K562 (cell line): ENCODE measurements around the gene ANKRD13D. TPM values are rescaled to one million over a fixed set of nuclear protein-coding genes. Genes with fewer than 3 reads are reported as not detected.
A peak's percentile ranks its signal among the peaks of the same experiment; 100 is the strongest.

Experiments used
- AFF1 ChIP-seq, 2 experiments: fragments of 450-650 bp; IDR thresholded peaks; 2 replicates each; pipeline ENCODE4 v1.6.1; 2018; ENCODE audit warnings: mild to moderate bottlenecking in 2 of 2, low read depth in 1 of 2; ENCODE audit not compliant: partially characterized antibody in 2 of 2
- ARID2 ChIP-seq: fragments of 450-650 bp; IDR thresholded peaks from 2 replicates; pipeline ENCODE4 v1.6.1; 2017; ENCODE audit warnings: antibody characterized with exemption, mild to moderate bottlenecking
- ATF7 ChIP-seq: fragments of 450-650 bp; IDR thresholded peaks from 2 replicates; pipeline ENCODE4 v1.7.1; 2014; ENCODE audit warnings: mild to moderate bottlenecking, moderate library complexity
- EP300 ChIP-seq: IDR thresholded peaks from 2 replicates; pipeline ENCODE4 v1.6.1; 2012; ENCODE audit warnings: low read length, improper control_type of control experiment
- HEY1 ChIP-seq: fragments of 250-450 bp; sonication (Bioruptor Pico); IDR thresholded peaks from 2 replicates; pipeline ENCODE4 v1.5.0; 2020; ENCODE audit warnings: mild to moderate bottlenecking, moderate library complexity, borderline replicate concordance
- LEF1 ChIP-seq: fragments of 450-650 bp; IDR thresholded peaks from 2 replicates; pipeline ENCODE4 v1.6.1; 2016; ENCODE audit warnings: mild to moderate bottlenecking
- MXD1 ChIP-seq: fragments of 250-450 bp; sonication (Bioruptor Pico); IDR thresholded peaks from 2 replicates; pipeline ENCODE4 v1.8.0; 2021; ENCODE audit warnings: borderline replicate concordance, mild to moderate bottlenecking, moderate library complexity; ENCODE audit not compliant: poor library complexity, severe bottlenecking
- NEUROD1 ChIP-seq: fragments of 150-350 bp; IDR thresholded peaks from 2 replicates; pipeline ENCODE4 v1.6.1; 2014; ENCODE audit warnings: borderline replicate concordance, low read length, low read depth; ENCODE audit not compliant: partially characterized antibody
- PHF20 ChIP-seq: fragments of 450-650 bp; IDR thresholded peaks from 2 replicates; pipeline ENCODE4 v1.6.1; 2018; ENCODE audit not compliant: partially characterized antibody
- RBBP5 ChIP-seq: fragments of 200-600 bp; sonication (generic); IDR thresholded peaks from 2 replicates; pipeline ENCODE4 v1.6.1; 2012; ENCODE audit warnings: borderline replicate concordance, mild to moderate bottlenecking, low read length, control low read depth, inconsistent platforms; ENCODE audit not compliant: insufficient read depth, poor library complexity, severe bottlenecking
- RBM14 ChIP-seq: fragments of 200-400 bp; formaldehyde crosslinking; IDR thresholded peaks from 2 replicates; pipeline ENCODE4 v1.6.1; 2018; ENCODE audit warnings: low read depth, mild to moderate bottlenecking, low read length, moderate library complexity, borderline replicate concordance; ENCODE audit not compliant: insufficient read depth
- RCOR1 ChIP-seq, 2 experiments: IDR thresholded peaks; 2 replicates each; pipeline ENCODE4 v1.6.1; 2012; ENCODE audit warnings: low read depth in 2 of 2, low read length in 2 of 2, borderline replicate concordance in 1 of 2, improper control_type of control experiment in 1 of 2
- TGIF2 ChIP-seq: sonication (generic); formaldehyde crosslinking; IDR thresholded peaks from 2 replicates; pipeline ENCODE4 v1.8.1; 2022; ENCODE audit warnings: mild to moderate bottlenecking, missing genetic modification reagents, moderate library complexity
- ZNF583 ChIP-seq: fragments of 250-450 bp; sonication (Bioruptor Pico); IDR thresholded peaks from 2 replicates; pipeline ENCODE4 v1.4.0; 2020
- ZNF699 ChIP-seq: fragments of 250-450 bp; sonication (Bioruptor Pico); IDR thresholded peaks from 2 replicates; pipeline ENCODE4 v1.8.0; 2021; ENCODE audit warnings: mild to moderate bottlenecking, moderate library complexity; ENCODE audit not compliant: insufficient replicate concordance
- polyA plus RNA-seq, 8 experiments: library from polyadenylated mRNA; depleted of rRNA in 4 of 8; stranded (reverse) in 5 of 8; unstranded in 3 of 8; fragments of >200 nt; fragmentation: Nextera tagmentation in 2 of 8; fragmentation: Illumina TruSeq in 1 of 8; extraction: Ambion mirVana in 2 of 8; extraction: Trizol in 1 of 8; gene quantifications; 2 replicates each; pipeline versions ENCODE4 v1.2.1 to v1.2.3, GENCODE V29; 2011 to 2014; ENCODE audit warnings: inconsistent platforms in 1 of 8, missing spikeins in 1 of 8
- total RNA-seq, 7 experiments: library from RNA; depleted of rRNA in 6 of 7; stranded (reverse); fragments of >200 nt in 6 of 7; fragmentation: Illumina TruSeq in 2 of 7; extraction: Trizol in 2 of 7; gene quantifications; 2 replicates each; pipeline versions ENCODE4 v1.2.1 to v1.2.3, GENCODE V29; 2011 to 2021; ENCODE audit warnings: low replicate concordance in 1 of 7
- TF ChIP-seq, protein P1 (sequence below): IDR thresholded peaks from 2 replicates; pipeline ENCODE4 v1.6.1; 2011; ENCODE audit not compliant: insufficient read length; ENCODE audit errors: extremely low read depth
- TF ChIP-seq, protein P2 (sequence below): sonication (generic); formaldehyde crosslinking; IDR thresholded peaks from 2 replicates; pipeline ENCODE4 v1.8.1; 2023; ENCODE audit warnings: mild to moderate bottlenecking, missing genetic modification reagents, moderate library complexity
- TF ChIP-seq, protein P3 (sequence below): fragments of 200-800 bp; sonication (Bioruptor generic); IDR thresholded peaks from 2 replicates; pipeline ENCODE4 v1.6.1; 2017; ENCODE audit warnings: missing genetic modification characterization, missing compliant biosample characterization

ANKRD13D gene
- total and polyA plus RNA-seq, 9 of the 15 experiments (the other 6 are each of a cell fraction or from before 2014, with no cell fraction given) = 0.94 to 40.9 (median 22.4) TPM

GRCh38 chr11:67239783-67240575 lies 49.1 kb upstream of the ANKRD13D start (continued):
- TF ChIP-seq, protein P1, sequence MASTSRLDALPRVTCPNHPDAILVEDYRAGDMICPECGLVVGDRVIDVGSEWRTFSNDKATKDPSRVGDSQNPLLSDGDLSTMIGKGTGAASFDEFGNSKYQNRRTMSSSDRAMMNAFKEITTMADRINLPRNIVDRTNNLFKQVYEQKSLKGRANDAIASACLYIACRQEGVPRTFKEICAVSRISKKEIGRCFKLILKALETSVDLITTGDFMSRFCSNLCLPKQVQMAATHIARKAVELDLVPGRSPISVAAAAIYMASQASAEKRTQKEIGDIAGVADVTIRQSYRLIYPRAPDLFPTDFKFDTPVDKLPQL = peak; percentile 74
- TF ChIP-seq, protein P2, sequence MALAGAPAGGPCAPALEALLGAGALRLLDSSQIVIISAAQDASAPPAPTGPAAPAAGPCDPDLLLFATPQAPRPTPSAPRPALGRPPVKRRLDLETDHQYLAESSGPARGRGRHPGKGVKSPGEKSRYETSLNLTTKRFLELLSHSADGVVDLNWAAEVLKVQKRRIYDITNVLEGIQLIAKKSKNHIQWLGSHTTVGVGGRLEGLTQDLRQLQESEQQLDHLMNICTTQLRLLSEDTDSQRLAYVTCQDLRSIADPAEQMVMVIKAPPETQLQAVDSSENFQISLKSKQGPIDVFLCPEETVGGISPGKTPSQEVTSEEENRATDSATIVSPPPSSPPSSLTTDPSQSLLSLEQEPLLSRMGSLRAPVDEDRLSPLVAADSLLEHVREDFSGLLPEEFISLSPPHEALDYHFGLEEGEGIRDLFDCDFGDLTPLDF = peak; percentile 39; the same call in 1 of the 2 replicates
- TF ChIP-seq RBBP5 = peak; percentile 64
- peak; percentile 92 for TF ChIP-seq MXD1 (CRISPR knock-in tag)
- TF ChIP-seq ZNF699 (CRISPR knock-in tag) = no peak
- TF ChIP-seq ZNF583 (CRISPR knock-in tag) = no peak
- TF ChIP-seq, protein P3, sequence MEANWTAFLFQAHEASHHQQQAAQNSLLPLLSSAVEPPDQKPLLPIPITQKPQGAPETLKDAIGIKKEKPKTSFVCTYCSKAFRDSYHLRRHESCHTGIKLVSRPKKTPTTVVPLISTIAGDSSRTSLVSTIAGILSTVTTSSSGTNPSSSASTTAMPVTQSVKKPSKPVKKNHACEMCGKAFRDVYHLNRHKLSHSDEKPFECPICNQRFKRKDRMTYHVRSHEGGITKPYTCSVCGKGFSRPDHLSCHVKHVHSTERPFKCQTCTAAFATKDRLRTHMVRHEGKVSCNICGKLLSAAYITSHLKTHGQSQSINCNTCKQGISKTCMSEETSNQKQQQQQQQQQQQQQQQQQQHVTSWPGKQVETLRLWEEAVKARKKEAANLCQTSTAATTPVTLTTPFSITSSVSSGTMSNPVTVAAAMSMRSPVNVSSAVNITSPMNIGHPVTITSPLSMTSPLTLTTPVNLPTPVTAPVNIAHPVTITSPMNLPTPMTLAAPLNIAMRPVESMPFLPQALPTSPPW (CRISPR knock-in tag) = peak; percentile 82
- TF ChIP-seq NEUROD1 = peak; percentile 63
- TF ChIP-seq ATF7 = peak; percentile 80
- TF ChIP-seq RCOR1 (IDR thresholded peaks at IDR 0.05; ENCODE audit: borderline replicate concordance in 1 of 2, low read depth in 2 of 2, low read length in 2 of 2) = peak in 1 of 2 experiments; percentile 68; a peak in 2 of 4 replicates
- TF ChIP-seq PHF20 = no peak
- peak; percentile 20; the same call in 1 of the 2 replicates for TF ChIP-seq LEF1
- TF ChIP-seq ARID2 = peak; percentile 7; the same call in 1 of the 2 replicates
- no peak for TF ChIP-seq RBM14
- peak in 1 of 2 experiments; percentile 37 for TF ChIP-seq AFF1 (IDR thresholded peaks at IDR 0.05; ENCODE audit: low read depth in 1 of 2, partially characterized antibody in 2 of 2)
- TF ChIP-seq TGIF2 (CRISPR knock-in tag) = peak; percentile 67; the same call in 1 of the 2 replicates
- peak; percentile 58 for TF ChIP-seq EP300
- TF ChIP-seq HEY1 = 0 out of 2 replicates have a peak, but pooled peaks have one; percentile 52
